ENCODE measurements around the gene RFLNA.

DNA sequence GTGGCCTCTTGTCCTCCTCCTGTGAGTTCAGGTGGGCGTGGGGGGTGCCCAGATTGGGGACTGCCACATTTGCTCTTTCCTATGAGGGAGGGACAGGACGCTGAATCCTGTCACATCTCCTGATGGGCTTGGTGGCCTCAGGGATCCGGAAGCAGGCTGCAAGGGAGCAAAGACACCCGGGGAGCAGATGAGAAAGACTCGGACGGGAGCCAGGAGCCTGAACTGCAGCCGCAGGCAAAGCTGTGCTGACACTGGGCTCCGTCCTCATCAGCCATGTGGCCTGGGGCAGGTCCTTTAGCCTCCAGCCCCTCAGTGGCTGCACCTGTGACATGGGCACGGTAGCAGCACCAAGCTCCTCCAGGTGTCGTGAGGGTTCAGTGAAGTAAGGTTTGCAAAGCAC lies 40.8 kb upstream of the RFLNA start:
- TF ChIP-seq, protein P1, sequence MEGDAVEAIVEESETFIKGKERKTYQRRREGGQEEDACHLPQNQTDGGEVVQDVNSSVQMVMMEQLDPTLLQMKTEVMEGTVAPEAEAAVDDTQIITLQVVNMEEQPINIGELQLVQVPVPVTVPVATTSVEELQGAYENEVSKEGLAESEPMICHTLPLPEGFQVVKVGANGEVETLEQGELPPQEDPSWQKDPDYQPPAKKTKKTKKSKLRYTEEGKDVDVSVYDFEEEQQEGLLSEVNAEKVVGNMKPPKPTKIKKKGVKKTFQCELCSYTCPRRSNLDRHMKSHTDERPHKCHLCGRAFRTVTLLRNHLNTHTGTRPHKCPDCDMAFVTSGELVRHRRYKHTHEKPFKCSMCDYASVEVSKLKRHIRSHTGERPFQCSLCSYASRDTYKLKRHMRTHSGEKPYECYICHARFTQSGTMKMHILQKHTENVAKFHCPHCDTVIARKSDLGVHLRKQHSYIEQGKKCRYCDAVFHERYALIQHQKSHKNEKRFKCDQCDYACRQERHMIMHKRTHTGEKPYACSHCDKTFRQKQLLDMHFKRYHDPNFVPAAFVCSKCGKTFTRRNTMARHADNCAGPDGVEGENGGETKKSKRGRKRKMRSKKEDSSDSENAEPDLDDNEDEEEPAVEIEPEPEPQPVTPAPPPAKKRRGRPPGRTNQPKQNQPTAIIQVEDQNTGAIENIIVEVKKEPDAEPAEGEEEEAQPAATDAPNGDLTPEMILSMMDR (IDR thresholded peaks at IDR 0.05; ENCODE audit: low read length), result no peak
- no peak for TF ChIP-seq EZH2 (IDR thresholded peaks at IDR 0.05; ENCODE audit: borderline replicate concordance, low read length)
